Measurements from ENCODE around the gene CIPC.
A peak's percentile ranks its signal among the peaks of the same experiment; 100 is the strongest.

CIPC gene

DNA sequence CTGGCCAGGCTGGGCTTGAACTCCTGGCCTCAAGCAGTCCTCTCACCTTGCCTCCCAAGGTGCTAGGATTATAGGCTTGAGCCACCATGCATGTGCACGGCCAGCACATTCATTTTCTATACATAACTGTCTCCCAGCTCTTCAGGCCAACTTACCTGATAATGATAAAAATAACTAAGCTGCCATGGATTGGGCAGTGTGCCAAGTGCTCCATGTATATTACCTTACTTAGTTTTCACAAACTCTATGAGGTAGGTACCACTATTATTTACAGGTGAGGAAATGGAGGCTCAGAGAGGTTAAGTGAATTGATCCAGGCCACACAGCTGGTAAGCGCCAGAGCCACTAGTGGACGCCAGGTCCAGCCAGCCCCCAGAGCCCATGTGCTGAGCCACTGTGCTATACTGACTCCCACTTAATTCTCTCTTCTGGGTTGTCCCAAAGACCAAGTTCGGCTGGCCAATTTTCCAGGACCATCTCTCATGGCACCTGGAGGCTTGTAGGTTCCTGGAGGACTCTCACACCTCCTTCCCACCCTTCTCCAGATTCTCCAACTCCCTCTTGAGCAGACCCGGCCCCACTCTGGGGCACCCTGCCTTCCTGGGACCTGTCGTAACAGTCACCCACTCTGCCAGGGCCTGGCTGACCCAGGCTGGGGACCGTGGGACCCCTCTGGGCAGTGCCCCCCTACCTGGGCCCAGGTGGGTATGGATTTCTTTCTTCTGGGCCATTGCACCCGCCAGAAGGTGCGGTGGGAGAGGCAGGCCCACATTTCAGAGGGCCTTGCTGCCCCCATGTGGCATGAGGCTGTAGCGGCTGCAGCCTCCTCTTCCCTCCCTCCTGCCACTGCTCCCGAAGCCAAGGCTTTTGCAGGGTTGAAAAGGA is 30.2 kb upstream of the CIPC start:
- in situ Hi-C loops (cut with HindIII; ENCODE audit: low pct_ligation_motif_present, low pct_unique_long_range_greater_than_20kb, low sequenced_read_pairs): no loop called here

DNA sequence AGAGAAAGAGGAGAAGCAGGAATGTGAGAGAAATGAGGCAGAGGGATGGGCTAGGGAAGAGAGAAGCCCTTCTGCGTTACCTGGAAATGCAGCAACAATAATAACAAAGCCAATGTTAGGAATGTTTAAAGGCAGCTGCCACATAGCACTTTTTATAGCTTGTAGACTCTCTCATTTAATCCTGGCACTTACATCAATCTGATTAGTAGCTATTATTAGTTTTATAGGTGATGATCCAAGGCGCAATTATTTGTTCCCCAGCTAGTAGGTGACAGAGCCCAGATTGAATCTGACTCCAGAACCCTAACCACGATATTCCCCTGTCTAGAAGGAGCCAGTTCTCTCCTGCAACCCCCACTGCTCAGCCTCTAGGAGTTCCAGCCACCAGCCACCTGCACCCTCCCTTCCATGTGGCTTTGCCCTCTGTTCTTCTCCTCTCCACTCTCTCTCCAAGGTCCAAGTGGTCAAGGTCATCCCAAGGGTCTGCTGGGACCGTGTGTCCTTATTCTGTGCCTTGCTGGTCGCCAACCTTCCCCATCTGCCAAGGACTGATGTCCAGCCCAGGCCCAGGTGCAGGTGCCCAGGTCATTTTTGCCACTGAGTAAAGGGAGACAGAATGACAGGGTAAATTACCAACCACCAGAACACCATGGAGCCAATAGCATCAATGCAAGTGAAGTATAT is 29.4 kb upstream of the CIPC start:
- in situ Hi-C loops (cut with HindIII; ENCODE audit: low pct_ligation_motif_present, low pct_unique_long_range_greater_than_20kb, low sequenced_read_pairs): no loop called here
- no peak for DNase-seq

More for the DNA sequence above, 30.2 kb upstream of the CIPC start:
- DNase-seq: peak; percentile 63

DNA sequence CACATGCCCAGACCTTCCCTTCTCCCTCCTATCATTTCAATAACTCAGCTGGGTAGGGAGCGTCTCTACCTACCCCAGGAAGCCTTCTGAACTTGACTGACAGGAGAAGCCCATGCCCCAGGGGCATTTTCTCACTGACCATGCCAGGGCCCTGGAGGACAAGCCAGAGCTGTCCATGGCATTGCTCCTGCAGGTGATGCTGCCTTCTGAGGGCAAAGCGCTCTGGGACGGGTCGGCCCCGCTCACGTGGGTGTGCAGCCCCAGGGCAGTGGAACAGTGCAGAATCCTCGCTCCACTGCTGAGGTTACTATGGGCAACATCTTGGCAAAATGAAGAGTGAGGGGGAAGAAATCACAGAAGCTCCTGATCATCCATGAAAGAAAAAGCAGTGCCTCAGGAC is 28.5 kb upstream of the CIPC start:
- DNase-seq: no peak
- in situ Hi-C loops (cut with HindIII; ENCODE audit: low pct_ligation_motif_present, low pct_unique_long_range_greater_than_20kb, low sequenced_read_pairs): no loop called here

DNA sequence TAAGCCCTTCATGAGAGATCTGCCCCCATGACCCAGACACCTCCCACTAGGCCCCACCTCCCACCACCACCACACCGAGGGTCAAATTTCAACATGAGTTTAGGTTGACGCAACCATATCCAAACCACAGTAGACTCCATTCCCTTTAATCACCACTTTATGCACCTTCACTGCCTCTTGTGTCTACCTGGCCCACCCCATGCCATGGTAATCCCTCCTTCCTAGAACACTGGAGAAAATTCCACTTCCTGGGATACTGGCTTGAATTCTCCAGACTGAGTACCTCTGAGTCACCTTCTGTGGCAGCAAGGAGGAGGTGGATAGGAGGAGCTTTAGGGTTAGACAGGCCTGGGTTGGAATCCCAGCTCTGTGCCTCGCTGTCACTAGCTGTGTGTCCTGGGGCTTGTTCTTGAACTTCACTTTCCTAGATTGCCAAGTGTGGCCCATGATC is 26.1 kb upstream of the CIPC start:
- in situ Hi-C loops (cut with HindIII; ENCODE audit: low pct_ligation_motif_present, low pct_unique_long_range_greater_than_20kb, low sequenced_read_pairs): no loop called here
- DNase-seq: peak; percentile 7

DNA sequence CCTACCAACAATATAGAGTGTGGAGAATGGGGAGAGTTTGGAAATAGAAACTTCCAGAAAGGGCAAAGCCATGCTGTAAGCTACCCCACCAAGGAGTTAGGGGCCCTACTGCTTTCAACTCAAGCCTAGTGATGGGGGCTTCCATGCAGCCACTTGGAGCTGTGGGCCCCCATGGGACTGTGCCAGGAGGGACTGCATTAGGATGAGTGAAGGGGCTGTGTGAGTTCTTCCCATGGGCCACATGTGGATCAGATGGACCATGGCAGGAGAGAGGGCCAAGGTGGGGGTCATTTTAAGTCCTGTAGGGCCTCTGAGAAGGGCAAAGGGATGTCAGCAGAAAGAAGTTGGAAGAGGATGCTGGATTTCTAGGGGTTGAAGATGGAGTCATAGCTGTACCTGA is 23.1 kb upstream of the CIPC start:
- no peak for DNase-seq
- in situ Hi-C loops (cut with HindIII; ENCODE audit: low pct_ligation_motif_present, low pct_unique_long_range_greater_than_20kb, low sequenced_read_pairs): loop anchor here (25.0 kb wide), 2 partner anchors 163 to 363 kb away; no protein-coding TSS in a partner anchor

DNA sequence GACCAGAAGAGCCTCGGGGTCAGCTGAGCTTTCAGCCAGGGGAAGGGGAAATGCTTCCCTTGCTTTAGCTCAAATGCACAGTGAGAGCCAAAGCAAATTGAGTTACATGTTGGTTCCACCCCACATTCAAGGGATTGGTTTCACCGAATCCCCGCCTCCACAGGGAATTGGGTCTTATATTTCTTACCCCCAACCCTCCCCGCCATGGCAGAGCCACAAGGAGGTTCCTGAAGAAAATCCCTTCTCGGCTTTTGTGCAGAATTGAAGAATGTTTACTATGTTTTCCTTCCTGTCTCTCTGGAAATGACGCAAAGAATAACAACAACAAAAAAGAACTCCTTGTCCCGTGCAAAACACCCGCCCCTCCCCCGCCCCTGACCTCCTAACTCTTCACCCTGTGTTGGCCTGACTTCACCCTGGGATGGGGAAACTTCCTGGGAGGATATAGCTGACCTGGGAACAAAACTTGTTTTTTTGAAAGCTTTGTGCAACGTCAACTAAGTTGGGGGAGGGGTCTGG is 21.9 kb upstream of the CIPC start:
- in situ Hi-C loops (cut with HindIII; ENCODE audit: low pct_ligation_motif_present, low pct_unique_long_range_greater_than_20kb, low sequenced_read_pairs): loop anchor here (25.0 kb wide), 2 partner anchors 164 to 364 kb away; no protein-coding TSS in a partner anchor
- DNase-seq: no peak

DNA sequence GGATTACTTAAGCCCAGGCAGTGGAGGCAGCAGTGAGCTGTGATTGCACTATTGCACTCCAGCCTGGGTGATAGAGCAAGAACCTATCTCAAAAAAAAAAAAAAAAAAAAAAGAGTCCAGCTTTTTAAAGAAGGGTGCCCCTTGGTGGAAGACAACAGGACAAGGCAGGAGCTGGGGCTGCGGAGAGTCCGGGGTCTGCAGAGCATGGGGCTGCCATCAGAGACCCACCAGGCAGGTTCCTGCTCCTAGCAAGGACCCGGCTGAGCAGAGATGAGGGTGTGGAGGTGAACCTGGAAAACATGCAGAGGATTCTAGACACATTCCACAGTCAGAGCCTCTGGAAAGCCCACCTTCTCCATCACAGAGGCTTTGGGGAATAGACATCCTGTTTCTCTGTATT is 21.0 kb upstream of the CIPC start:
- no peak for DNase-seq
- in situ Hi-C loops (cut with HindIII; ENCODE audit: low pct_ligation_motif_present, low pct_unique_long_range_greater_than_20kb, low sequenced_read_pairs): loop anchor here (25.0 kb wide), 2 partner anchors 165 to 365 kb away; no protein-coding TSS in a partner anchor

DNA sequence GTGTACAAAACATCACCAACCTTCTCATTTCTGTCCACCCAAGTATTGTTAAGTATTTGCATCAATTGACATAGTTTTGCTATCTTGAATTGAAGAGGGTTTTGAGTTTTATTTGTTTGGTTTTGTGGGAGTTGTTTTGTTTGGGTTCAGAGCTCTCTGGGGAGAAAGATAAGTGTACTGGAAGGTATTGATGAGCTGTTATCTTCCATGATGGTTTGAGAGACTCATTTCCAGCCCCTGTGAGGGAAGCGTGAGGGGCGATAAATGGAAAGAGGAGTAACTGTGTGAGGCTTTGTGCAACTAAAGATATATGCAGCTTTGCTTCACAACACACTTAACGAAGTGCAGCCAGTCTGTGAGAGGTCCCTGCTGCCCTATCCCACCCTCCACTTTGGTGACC is 15.7 kb upstream of the CIPC start:
- DNase-seq: no peak
- in situ Hi-C loops (cut with HindIII; ENCODE audit: low pct_ligation_motif_present, low pct_unique_long_range_greater_than_20kb, low sequenced_read_pairs): loop anchor here (25.0 kb wide), 2 partner anchors 170 to 370 kb away; no protein-coding TSS in a partner anchor

DNA sequence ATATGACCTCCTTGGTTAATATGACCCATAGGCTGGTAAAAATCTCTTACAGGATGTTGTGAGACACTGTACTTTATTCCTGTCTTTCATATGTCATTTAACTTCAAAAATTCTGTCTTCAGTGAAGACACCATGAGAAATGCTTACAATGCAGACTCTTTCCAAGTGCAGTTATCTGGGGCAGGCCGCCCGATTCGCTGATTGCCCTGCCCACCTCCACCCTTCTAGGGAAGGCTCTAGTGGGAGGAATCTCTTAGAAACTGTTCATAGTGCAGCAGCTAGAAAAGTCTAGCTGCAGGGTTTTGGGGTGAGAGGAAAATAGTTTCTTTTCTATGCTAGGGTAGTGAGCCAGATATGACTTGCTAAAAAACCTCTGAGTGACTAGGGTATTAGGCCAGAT is 15.0 kb upstream of the CIPC start:
- DNase-seq: no peak
- in situ Hi-C loops (cut with HindIII; ENCODE audit: low pct_ligation_motif_present, low pct_unique_long_range_greater_than_20kb, low sequenced_read_pairs): loop anchor here (25.0 kb wide), 2 partner anchors 171 to 371 kb away; no protein-coding TSS in a partner anchor

DNA sequence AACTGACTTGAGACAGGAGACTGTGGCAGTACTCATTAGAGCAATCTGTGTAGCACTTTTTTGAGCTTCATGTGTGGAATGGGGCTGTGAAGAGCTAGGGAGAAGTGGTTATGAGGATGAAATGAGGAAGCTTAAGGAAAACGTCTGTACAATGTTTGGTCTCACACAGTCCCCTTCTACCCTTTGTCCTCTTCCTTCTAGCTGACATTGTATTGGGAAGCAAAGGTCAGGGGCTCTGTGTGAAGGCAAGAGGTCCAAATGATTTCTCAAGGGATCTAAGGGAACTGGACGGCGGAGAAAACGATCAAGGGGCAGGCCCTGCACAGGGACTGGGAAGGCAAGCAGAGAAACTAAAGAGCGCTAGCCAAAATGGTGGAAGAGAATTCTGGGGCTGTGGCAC is 13.1 kb upstream of the CIPC start:
- no peak for DNase-seq
- in situ Hi-C loops (cut with HindIII; ENCODE audit: low pct_ligation_motif_present, low pct_unique_long_range_greater_than_20kb, low sequenced_read_pairs): loop anchor here (25.0 kb wide), 2 partner anchors 173 to 373 kb away; no protein-coding TSS in a partner anchor

DNA sequence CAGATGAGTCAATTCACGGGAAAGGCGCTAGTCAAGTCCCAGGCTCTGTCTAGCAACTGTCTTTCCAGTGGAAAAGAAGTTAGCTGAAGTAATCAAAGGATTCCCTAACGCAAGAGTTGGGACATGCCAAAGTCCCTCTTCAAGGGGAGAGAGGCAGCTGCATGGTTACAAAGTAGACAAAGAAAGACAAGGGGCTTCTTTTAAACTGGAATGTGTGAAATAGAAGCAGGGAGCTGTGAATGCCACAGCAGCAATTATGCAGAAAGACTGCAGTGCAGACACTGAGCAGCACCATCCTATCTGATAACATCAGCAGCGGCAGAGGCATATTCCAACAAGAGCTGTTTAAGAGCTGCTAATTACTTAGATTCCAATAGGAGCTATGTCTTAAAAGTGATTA is 12.5 kb upstream of the CIPC start:
- in situ Hi-C loops (cut with HindIII; ENCODE audit: low pct_ligation_motif_present, low pct_unique_long_range_greater_than_20kb, low sequenced_read_pairs): loop anchor here (25.0 kb wide), 2 partner anchors 173 to 373 kb away; no protein-coding TSS in a partner anchor
- no peak for DNase-seq

DNA sequence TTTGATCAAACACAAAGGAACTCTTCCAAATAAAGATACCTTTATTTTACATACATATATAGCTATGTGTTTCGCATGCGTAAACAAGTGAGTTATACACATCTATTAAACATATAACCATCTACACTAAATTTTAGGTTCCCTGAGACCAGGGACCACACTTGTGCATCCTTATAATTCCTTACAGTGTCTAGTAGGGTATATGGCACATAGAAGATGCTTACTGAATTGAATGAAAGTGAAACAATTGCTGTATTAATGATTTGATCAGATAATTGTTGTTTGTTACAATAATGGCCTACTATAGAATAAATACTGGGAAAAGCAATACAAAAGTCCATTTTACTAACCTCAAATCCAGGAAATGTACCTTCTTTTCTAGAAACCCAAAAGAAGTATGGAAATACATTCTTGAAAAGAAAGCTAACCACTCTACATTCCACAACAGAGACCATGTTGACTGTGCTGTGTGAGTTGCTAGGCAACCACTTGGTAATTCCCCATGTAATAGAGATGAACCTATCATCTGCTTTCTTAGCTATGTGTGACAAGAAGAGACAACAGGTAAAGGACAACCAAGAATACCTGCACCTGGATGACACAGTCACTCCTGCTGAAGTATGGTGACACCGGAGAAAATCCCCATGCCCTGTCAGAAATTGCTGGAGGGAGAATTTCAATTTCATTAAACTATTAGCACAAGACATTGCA is 11.9 kb upstream of the CIPC start:
- in situ Hi-C loops (cut with HindIII; ENCODE audit: low pct_ligation_motif_present, low pct_unique_long_range_greater_than_20kb, low sequenced_read_pairs): loop anchor here (25.0 kb wide), 2 partner anchors 174 to 374 kb away; no protein-coding TSS in a partner anchor
- DNase-seq: no peak

DNA sequence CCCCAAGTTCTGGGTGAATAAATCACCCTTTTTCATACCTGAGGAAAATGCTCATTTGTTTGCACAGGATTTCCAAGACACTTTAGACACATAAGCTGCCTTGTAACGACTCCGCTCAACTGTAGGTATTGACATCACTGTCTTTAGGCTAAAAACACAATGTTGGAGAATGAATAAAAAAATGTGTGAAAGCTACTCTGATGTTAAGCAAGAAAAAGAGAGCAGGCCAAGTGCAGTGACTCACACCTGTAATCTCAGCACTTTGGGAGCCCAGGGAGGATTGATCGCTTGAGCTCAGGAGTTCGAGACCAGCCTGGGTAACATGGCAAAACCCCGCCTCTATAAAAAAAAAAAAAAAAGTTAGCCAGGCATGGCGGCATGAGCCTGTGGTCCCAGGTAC is 11.1 kb upstream of the CIPC start:
- in situ Hi-C loops (cut with HindIII; ENCODE audit: low pct_ligation_motif_present, low pct_unique_long_range_greater_than_20kb, low sequenced_read_pairs): loop anchor here (25.0 kb wide), 2 partner anchors 175 to 375 kb away; no protein-coding TSS in a partner anchor
- DNase-seq: no peak

DNA sequence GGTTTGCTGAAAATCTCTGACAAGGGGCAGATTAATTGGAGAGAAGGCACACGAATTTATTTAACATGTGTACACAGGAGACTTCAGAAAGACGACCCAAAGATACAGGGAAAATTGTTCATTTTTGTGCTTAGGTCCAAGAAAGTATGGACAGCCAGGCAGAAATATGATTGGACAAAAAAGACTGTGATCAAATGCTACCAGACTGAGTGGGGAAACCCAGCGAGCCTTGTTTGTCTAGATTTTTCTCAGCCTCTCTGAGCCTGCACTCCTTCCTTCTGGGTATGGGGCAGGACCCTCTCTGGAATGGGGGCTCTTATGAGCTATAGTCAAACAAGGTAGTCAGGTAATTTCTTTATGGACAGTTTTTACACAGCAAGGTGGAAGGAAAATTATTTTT is 10.4 kb upstream of the CIPC start:
- in situ Hi-C loops (cut with HindIII; ENCODE audit: low pct_ligation_motif_present, low pct_unique_long_range_greater_than_20kb, low sequenced_read_pairs): loop anchor here (25.0 kb wide), 2 partner anchors 175 to 375 kb away; no protein-coding TSS in a partner anchor
- DNase-seq: no peak

DNA sequence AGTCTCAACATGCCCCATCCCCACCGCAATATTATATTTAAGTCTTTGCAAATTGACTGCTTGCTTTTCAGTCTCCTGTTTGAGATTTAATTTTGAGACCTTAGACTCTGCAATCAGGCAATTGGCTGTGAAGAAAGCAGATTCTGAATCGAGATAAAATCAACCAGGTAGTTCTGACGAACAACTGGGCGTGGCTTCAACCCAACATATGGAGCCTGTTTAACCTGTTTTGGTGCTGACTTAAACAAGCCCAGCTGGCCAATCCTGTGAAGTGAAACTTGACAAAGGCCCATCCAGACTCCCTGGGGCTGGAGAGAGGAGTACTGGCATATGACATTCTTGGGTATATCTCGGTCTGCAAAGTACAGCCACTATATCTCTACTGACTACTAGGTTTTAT is 9.8 kb upstream of the CIPC start:
- in situ Hi-C loops (cut with HindIII; ENCODE audit: low pct_ligation_motif_present, low pct_unique_long_range_greater_than_20kb, low sequenced_read_pairs): loop anchor here (25.0 kb wide), 2 partner anchors 176 to 376 kb away; no protein-coding TSS in a partner anchor
- no peak for DNase-seq

DNA sequence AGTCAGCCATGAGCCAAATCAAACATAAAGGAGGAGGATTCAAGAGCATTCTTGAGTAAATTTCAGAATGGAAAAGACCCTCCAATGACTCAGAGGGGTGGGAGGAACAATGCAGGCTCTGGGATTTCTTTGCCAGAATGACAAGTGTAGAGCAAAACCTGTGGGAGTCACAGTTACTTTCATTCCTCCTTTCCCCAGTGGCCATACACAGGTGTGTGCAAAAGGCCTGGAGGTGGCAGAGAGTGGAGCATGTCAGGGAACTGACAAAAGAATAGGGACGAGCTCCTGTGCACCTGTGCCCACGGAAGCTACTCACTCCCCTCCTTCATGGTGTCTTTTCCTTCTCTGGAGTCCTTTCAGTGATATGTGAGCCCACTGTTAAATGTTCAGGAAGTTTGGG is 9.4 kb upstream of the CIPC start:
- DNase-seq: no peak
- in situ Hi-C loops (cut with HindIII; ENCODE audit: low pct_ligation_motif_present, low pct_unique_long_range_greater_than_20kb, low sequenced_read_pairs): loop anchor here (25.0 kb wide), 2 partner anchors 176 to 376 kb away; no protein-coding TSS in a partner anchor

DNA sequence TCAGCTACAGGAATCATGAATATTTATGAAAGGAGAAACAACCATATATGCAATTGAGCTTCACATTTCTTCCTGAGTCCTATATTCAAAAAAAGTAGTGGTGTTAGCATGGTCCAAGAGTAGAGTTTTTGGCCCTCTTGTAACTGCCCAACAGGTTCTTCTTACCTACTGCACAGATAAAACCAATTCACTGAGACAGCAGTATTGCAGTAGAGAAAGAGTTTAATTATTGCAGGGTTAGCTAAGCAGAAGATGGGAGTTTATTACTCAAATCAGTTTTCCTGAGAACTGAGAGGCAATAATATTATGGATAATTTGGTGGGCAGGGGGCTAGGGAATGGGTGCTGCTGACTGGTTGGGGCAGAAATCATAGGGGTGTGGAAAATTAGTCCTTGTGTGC is 6.5 kb upstream of the CIPC start:
- in situ Hi-C loops (cut with HindIII; ENCODE audit: low pct_ligation_motif_present, low pct_unique_long_range_greater_than_20kb, low sequenced_read_pairs): loop anchor here (25.0 kb wide), 2 partner anchors 179 to 379 kb away; no protein-coding TSS in a partner anchor
- no peak for DNase-seq

DNA sequence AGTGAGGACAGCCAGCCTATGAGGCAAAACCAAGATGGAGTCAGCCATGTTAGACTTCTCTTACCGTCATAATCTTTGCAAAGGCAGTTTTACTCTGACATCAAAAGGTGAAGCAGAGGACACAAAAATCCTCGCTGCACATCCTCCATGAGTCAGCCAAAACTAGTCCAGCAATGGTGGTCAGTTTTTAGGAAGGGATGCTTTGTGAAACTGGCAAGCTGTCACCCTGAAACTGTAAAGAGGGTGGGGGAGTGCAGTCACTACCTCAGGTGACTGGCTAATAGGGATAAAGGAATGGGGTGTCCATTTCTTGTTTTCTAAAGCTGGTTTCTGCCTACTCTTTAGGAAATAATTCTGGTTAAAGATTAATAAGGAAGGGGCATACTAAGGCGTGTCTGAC is 5.4 kb upstream of the CIPC start:
- in situ Hi-C loops (cut with HindIII; ENCODE audit: low pct_ligation_motif_present, low pct_unique_long_range_greater_than_20kb, low sequenced_read_pairs): loop anchor here (25.0 kb wide), 2 partner anchors 180 to 380 kb away; no protein-coding TSS in a partner anchor
- no peak for DNase-seq

Measured in ACHN (cell line).